GM19238 (cell line): Measurements from ENCODE around the gene IL17D.
"Not testable (repeated sequence)": the region's sequence is repeated elsewhere in the genome, so short reads cannot be mapped to it uniquely, and the experiment has no call there.

Experiments
- DNase-seq: peaks from one replicate; pipeline ENCODE4 v3.0.0; 2011; ENCODE audit warnings: low spot score; ENCODE audit not compliant: insufficient read length

IL17D gene

GRCh38 chr13:20702915-20703779 lies at the start of gene IL17D:
Gene IL17D (plus strand): TSS chr13:20703699. CDS start chr13:20704002, 303 bp downstream.
- peak; percentile 39 for DNase-seq

DNA sequence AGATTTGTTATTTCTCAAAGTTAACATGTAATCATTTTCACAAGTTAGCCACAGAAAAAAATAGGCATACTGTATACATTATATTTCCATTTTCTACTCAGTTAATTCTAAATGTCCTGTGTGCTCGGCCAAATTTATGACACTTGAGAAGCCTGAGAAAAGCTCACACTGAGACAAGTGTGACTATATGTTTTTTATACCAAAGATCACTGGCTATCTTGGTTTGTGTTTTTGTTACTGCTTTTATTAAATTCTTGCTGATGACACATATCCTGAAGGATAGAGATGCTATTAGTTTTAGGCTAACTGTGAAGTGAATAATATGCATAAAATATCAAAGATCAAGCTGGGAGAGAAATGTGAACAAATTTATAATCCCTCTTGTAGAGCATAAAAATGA lies 49.3 kb upstream of the IL17D start:
- no peak for DNase-seq

- no peak for DNase-seq
Measured at GRCh38 chr13:20658451-20659040, 45.0 kb upstream of the IL17D start.

DNA sequence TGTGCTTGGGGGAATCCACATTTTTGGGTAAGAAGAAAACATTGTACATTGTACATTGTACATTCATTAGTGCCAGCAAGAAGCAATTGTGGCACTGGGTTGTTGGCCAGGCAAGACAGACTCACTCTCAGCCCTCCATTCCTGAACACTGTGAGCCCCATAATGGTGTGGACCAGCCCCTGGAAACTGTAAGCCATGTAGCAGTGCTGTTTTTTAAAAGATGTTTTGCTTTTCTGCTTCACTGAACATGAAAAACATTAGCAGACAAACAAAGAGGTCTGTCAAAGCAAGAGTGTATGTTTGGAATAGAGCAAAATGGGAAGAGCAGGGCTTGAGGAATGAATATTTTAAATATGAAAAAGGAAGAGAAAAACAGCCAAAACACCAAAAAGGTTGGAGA lies 39.1 kb upstream of the IL17D start:
- DNase-seq: no peak

DNA sequence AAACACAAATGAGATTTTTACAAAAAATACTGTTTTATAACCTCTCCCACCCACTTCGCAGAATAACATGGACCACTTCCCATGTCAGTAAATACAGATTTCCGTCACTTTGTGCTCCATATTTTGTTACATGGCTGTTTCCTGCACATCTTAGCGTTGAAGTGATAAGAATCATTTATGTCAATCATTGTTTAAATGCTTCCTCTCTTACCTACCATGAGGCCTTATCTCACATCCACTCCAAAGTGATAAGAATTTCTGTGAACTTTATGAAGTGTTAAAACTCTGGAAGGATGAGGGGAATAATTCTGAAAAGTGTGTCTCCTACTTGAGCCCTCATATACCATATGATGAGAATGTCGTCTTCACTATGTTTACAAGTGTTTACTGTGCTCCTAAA lies 36.6 kb upstream of the IL17D start:
- DNase-seq: no peak

GRCh38 chr13:20667857-20668437 lies 35.6 kb upstream of the IL17D start:
- no peak for DNase-seq

DNA sequence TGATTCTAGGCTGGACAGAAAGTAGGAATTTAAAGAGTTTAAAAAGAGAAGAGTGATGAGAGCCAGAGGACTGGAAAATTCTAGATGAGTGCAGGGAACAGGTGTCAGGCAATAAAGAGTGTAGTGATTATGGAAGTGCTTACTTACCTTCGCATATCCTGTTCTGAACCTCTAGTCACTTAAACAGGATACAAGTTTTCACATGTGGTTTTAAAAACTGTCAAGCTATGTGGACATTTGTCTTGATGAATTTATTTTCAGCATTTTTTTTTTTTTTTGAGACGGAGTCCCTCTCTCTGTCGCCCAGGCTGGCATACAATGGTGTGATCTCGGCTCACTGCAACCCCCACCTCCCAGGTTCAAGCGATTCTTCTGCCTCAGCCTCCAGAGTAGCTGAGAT lies 34.3 kb upstream of the IL17D start:
- no peak for DNase-seq

- no peak for DNase-seq
Measured at GRCh38 chr13:20671789-20672188, 31.7 kb upstream of the IL17D start.

- no peak for DNase-seq
Measured at GRCh38 chr13:20672772-20673171, 30.7 kb upstream of the IL17D start.

- no peak for DNase-seq
Measured at GRCh38 chr13:20673715-20674114, 29.8 kb upstream of the IL17D start.

- DNase-seq: no peak
Measured at GRCh38 chr13:20676213-20676612, 27.3 kb upstream of the IL17D start.

GRCh38 chr13:20678606-20679005 lies 24.9 kb upstream of the IL17D start:
- DNase-seq: not testable (repeated sequence)

DNA sequence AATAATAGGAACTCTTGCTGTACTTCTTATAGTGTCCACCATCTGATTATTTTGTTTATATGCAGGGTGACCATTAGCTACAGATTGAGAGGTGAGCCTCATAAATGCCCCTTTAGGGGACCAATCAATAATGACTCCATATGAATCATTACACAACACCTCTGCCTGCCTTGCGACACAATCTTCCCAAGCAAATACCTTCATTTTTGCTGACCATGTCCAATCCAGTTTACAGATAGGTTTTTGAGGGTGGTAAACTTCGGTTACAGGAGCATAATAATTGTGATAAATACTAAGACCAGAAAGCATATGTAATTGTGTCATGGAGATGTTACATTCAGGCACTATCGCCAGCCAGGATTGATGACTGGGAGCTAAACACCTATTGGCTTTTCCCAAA lies 23.6 kb upstream of the IL17D start:
- no peak for DNase-seq

DNA sequence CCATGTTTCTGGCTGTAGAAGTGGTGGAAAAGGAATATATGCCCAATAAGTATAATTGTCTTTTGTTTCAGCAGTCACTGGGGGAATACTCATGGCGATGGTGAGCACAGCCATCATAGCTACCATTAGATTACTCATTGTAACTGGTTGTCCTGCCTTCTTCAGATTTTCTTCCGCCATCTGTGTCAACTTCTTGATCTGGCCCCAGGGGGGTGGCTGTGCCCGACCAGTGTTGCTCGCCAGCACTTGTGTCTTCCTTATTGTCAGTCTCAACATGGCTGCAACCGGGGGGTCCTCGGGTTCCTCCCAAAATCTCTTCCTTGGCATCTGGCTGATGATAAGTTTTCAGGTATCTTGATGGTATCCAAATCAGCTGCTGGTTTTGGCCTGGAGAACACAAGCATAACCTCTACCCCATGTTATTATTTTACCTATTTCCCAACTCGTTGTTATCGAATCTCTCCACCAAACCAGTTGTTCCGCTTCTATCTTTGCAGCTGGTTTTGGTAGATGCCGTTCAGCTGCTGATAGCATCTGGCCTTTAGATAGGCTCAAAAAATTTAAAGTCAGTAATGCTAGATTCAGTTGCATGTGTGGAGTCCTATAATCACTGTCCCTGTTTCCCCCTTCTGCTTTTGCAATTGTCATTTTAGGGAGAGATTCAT lies 23.0 kb upstream of the IL17D start:
- DNase-seq: no peak

DNA sequence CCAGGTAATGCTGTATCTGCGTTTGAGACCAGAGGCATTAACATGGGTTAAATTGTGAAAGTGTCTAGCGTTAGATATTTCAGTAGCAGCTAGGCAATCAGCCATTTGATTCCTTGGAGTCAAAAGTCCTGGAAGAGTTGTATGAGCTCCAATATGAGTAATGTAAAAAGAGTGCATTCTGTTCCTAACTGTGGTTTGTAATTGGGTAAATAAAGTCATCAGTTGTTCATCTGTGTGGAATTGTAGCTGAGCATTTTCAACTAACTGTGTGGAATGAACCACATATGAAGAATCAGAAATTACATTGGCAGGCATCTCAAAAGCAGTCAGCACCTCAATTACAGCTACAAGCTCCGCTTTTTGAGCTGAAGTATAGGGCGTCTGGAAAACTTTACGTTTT lies 22.0 kb upstream of the IL17D start:
- DNase-seq: not testable (repeated sequence)

- DNase-seq: no peak
Measured at GRCh38 chr13:20682061-20682460, 21.4 kb upstream of the IL17D start.

GRCh38 chr13:20684041-20684440 lies 19.5 kb upstream of the IL17D start:
- no peak for DNase-seq

DNA sequence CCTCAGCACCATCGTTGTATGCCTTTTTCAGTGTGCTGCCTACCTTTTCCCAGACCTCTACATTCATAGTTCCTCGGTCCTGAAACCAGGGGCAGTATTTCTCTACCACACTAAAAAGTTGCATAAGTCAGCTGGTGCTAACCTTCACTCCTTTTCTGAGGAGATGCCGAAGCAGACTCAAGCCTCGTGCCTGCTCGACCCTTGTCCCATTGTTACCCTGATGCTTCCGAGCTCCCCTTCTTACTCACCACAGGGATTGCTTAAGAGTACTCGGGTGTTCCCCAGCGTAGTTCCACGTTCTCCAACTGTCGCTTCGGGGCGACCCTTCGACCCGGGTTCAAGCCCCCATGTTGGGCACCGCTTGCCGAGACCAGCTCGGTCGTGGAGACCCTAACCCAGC lies 19.0 kb upstream of the IL17D start:
- no peak for DNase-seq

DNA sequence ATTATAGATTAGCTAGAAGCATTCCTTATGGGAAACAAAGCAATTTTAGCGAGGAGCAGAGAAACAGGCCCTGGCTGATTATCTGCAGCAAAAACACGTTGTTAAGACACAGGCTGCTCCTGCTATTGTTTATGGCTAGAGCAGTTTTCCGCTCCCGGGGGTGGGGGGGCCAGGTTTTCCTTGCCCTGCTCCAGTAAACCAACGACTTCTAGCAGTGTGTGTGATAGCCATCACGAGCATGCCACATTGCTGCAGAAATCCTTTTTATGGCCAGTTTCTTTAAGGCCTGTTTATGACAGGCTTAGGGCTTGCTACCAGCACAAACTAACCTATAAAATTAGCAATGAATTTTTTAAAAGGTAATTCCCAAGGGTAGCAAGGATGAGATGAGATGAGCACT lies 18.4 kb upstream of the IL17D start:
- no peak for DNase-seq

GRCh38 chr13:20686167-20686566 lies 17.3 kb upstream of the IL17D start:
- no peak for DNase-seq

DNA sequence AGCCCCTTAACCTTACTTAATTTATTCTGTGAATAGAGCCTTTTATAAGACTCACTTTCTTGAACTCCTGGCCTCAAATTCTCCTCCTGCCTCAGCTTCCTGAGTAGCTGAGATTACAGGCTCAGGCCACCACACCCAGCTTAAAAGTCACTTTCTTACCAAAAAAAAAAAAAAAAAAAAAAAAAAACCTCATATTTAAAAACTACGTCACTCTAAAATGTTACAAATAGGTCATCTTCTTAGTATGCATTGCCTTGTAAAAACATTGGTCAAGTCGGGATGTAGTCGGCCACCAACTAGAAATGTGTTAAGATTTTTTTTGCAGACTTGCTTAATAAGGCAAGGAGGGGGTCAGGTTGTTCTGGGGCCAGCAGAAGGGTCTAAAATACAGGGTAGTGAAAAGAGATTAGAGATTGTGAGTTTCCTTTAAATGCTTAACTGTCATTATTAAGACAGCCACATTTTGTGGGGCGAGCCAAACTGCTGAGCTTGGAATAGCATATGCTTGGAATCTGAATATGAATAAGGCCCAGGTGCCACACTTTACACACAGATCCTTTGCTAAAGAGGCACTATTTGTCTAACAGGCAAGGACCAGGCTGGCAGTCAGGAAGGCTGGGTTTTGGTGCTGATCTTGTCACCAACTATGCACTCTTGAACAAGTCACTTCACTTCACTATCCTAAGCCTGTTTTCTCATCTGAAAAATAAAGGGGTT lies 16.5 kb upstream of the IL17D start:
- DNase-seq: no peak
